ENCODE results near the gene TRIM32. TPM values are rescaled to one million over a fixed set of nuclear protein-coding genes. Genes with fewer than 3 reads are reported as not detected.
"Not testable (repeated sequence)": the region's sequence is repeated elsewhere in the genome, so short reads cannot be mapped to it uniquely, and the experiment has no call there.

The TRIM32 gene
- total RNA-seq, 6 experiments from 2014 or later: 53.7 to 71.6 (median 60.3) TPM

DNA sequence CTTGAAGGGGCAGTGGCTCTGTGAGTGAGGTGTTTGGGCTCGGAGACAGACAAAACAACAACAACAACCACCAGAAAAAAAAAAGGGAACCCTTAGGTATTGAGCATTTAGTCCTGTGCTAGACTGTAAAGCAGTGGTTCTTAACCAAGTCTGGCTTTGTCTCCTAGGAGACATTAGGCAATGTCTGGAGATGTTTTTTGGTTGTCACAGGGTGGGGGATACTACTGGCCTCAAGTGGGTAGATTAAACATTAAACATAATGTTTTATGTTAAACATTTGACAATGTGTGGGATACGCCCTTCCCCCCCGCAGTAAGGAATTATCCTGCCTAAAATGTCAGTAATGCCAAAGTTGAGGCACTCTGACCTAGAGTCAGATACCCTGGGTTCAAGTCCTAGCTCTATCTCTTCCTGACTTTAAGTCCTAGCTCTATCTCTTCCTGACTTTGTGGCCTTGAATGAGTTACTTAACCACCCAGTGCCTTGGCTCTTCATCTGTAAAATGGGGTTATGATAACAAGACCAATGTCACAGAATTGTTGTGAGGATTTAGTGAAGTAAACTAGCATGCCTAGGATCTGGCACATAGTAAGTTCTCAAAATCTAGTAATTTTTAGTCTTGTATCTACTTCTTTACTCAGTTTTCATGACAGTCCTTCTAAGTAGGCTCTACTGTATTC lies 1.8 kb downstream of the TRIM32 start:
- Mint-ChIP-seq H3K36me3 (ENCODE audit: low read depth) (peaks cover 28% of the 10 kb centered on the region), H3K27me3 (ENCODE audit: insufficient read depth) (no peaks in the 10 kb centered on the region; the same call in 1 of the 2 replicates), H3K4me3 (peak overlapping the region; percentile 89), H3K4me1 (ENCODE audit: low read depth) (peaks cover 92% of the 10 kb centered on the region), H3K27ac (peak overlapping the region; percentile 74), H3K9me3 (no peaks in the 10 kb centered on the region)
- TF ChIP-seq, protein P1, sequence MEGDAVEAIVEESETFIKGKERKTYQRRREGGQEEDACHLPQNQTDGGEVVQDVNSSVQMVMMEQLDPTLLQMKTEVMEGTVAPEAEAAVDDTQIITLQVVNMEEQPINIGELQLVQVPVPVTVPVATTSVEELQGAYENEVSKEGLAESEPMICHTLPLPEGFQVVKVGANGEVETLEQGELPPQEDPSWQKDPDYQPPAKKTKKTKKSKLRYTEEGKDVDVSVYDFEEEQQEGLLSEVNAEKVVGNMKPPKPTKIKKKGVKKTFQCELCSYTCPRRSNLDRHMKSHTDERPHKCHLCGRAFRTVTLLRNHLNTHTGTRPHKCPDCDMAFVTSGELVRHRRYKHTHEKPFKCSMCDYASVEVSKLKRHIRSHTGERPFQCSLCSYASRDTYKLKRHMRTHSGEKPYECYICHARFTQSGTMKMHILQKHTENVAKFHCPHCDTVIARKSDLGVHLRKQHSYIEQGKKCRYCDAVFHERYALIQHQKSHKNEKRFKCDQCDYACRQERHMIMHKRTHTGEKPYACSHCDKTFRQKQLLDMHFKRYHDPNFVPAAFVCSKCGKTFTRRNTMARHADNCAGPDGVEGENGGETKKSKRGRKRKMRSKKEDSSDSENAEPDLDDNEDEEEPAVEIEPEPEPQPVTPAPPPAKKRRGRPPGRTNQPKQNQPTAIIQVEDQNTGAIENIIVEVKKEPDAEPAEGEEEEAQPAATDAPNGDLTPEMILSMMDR (IDR thresholded peaks at IDR 0.05): no peak
- no peak for DNase-seq

DNA sequence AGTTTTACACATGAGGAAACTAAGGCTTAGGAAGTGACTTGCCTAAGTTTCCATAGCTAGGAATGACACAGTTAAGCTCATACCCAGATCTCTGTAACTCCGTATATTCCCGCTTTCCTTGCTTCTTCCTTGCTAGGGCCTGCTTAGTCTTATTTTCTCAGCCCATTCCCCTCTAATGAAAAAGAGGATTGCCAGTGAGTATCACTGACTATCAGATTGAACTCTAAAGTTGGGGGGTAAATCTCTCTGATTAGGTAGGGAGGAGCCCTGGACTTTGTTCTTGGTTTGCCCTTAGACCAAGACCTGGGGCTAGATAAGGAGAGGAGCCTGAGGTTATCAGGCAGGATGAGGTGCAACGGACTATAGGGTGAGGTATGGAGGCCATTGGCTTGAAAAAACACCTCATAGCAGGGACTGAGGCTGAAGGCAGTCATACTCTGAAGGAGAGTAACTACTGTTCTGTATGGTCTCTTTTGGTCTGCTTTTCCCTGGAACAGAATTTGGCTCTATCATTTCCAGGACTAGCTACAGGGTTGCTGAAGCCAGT lies 2.5 kb downstream of the TRIM32 start:
- Mint-ChIP-seq H3K27me3 (ENCODE audit: insufficient read depth) (no peaks in the 10 kb centered on the region; the same call in 1 of the 2 replicates), H3K4me3 (peak overlapping the region; percentile 89), H3K27ac (peak overlapping the region; percentile 74), H3K4me1 (ENCODE audit: low read depth) (peaks cover 94% of the 10 kb centered on the region), H3K9me3 (no peaks in the 10 kb centered on the region), H3K36me3 (ENCODE audit: low read depth) (peaks cover 28% of the 10 kb centered on the region)
- DNase-seq: no peak
- TF ChIP-seq, protein P1 (IDR thresholded peaks at IDR 0.05): no peak

DNA sequence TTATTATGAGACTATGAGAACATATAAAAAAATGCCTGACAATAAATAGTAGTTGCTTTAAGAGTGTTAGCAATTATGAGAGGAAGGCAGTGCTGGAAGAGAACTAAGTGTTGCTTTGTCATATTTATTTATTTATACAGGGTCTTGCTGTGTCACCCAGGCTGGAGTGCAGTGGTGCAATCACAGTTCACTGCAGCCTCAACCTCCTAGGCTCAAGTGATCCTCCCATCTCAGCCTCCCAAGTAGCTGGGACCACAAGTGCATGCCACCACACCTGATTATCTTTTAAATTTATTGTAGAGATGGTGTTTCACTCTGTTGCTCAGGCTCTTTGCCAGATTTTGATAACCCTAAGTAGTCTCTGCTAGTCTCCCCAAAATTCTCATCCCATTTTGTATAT lies 3.7 kb downstream of the TRIM32 start:
- Mint-ChIP-seq H3K27ac (peak overlapping the region; percentile 90), H3K4me3 (peak overlapping the region; percentile 89; the same call in 1 of the 2 replicates), H3K4me1 (ENCODE audit: low read depth) (peaks cover 94% of the 10 kb centered on the region), H3K36me3 (ENCODE audit: low read depth) (peaks cover 38% of the 10 kb centered on the region)
- not testable (repeated sequence) for DNase-seq; H3K9me3 Mint-ChIP-seq; H3K27me3 Mint-ChIP-seq (ENCODE audit: insufficient read depth)

DNA sequence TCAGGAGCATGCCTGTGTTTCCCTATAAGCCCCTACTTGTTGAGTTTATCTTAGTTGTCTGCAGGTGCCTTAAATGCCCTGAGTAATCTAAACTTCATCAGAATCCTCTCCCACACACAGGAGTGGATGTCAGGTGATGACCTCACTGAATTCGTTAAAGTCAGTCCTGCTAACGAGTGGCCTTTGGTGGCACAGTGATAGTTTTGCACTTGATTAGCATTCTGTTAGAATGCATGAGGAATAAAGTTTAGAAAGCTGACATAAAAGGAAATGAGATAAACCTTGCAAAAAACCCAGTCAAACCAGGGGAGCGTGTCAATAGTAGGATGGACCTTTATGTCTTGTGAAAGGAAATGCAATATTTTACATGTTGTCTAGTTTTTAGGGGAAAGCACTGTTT lies 4.5 kb downstream of the TRIM32 start:
- Mint-ChIP-seq H3K4me1 (ENCODE audit: low read depth) (peaks cover 94% of the 10 kb centered on the region), H3K36me3 (ENCODE audit: low read depth) (peaks cover 41% of the 10 kb centered on the region), H3K9me3 (no peaks in the 10 kb centered on the region), H3K4me3 (no peak overlapping the region), H3K27ac (peak overlapping the region; percentile 90), H3K27me3 (ENCODE audit: insufficient read depth) (no peaks in the 10 kb centered on the region; the same call in 1 of the 2 replicates)
- TF ChIP-seq, protein P1 (IDR thresholded peaks at IDR 0.05): no peak
- DNase-seq: no peak

DNA sequence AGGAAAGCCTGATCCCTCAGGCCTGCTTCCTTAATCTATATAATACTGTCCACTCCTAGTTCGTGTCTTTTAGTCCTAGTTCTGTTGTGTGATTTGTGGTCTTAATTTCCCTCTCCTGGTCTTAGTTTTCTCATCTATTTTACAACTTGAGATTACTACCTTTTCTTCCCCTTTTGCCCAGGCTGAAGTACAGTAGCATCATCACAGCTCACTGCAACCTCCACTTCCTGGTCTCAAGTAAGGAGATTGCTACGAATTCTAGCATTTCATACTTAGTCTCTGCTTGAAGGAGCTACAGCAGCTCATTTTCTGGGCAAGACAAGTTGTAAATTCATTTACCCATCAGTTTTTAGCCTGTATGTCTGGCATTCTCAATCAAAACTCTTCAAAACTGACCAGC lies 5.5 kb downstream of the TRIM32 start:
- Mint-ChIP-seq H3K27me3 (ENCODE audit: insufficient read depth) (no peaks in the 10 kb centered on the region; the same call in 1 of the 2 replicates), H3K27ac (peak overlapping the region; percentile 90), H3K36me3 (ENCODE audit: low read depth) (peaks cover 42% of the 10 kb centered on the region), H3K4me1 (ENCODE audit: low read depth) (peaks cover 100% of the 10 kb centered on the region), H3K9me3 (no peaks in the 10 kb centered on the region), H3K4me3 (0 out of 2 replicates have a peak overlapping the region, but pooled peaks have one; percentile 4)
- no peak for DNase-seq
- TF ChIP-seq, protein P1 (IDR thresholded peaks at IDR 0.05): no peak

DNA sequence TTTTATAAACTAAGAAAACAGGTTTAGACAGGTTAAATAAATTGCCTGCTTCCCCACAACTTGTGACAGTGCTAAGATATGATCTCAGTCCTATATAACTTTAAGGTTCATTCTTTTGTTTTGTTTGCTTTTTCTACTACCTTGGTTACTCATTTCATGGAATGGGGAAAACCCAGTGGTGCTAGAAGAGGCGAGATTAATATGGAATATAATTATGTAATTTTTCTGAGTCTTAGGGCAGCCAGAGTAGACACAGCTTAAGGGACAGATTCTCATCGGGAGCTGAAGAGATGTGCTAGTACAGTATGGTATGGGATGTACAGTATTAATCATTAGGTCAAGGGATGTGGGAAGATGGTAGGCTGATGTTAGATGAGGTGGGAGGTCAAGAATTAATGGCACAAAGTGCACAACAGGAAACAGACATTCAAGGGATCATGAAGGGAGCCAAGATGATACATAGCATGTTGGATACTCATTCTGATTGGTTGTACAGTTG lies 6.2 kb downstream of the TRIM32 start:
- TF ChIP-seq, protein P1 (IDR thresholded peaks at IDR 0.05): no peak
- peak; percentile 76 for DNase-seq
- Mint-ChIP-seq H3K27me3 (ENCODE audit: insufficient read depth) (no peaks in the 10 kb centered on the region; the same call in 1 of the 2 replicates), H3K36me3 (ENCODE audit: low read depth) (peaks cover 43% of the 10 kb centered on the region), H3K9me3 (no peaks in the 10 kb centered on the region), H3K4me3 (peak overlapping the region; percentile 27), H3K27ac (peak overlapping the region; percentile 90), H3K4me1 (ENCODE audit: low read depth) (peaks cover 100% of the 10 kb centered on the region)

All from HFFc6 (cell line).